ENCODE measurements around the gene SRGN. TPM values are rescaled to one million over a fixed set of nuclear protein-coding genes. Genes with fewer than 3 reads are reported as not detected.

Gene SRGN
- total and polyA plus RNA-seq, 8 donors = 4.1 to 40.0 (median 11.5) TPM

DNA sequence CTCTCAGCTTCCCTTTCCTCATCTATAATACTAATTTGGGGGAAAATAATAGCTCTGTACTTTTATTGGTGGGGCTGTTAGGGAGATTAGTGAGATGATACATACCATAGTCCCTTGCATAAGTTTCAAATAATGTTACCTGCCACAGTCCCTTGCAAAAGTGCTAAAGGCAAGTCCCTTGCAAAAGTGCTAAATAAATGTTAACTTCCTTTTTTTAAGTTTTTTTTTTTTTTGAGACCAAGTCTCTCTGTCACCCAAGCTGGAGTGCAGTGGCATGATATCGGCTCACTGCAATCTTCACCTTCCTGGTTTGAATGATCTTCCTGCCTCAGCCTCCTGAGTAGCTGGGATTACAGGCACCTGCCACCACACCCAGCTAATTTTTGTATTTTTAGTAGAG is 43.4 kb upstream of the SRGN start:
- no peak for DNase-seq
- H3K4me3 ChIP-seq = no peak overlapping the region
- H3K27me3 ChIP-seq = no peaks in the 10 kb centered on the region
- no peaks in the 10 kb centered on the region for H3K9me3 ChIP-seq
- 90 to 91% methylated on average over 1 of the region's 1 CpG for whole genome bisulfite sequencing, 2 donors
- FAIRE-seq = no peak
- ATAC-seq = no peak
- no peak for TF ChIP-seq CTCF (IDR thresholded peaks at IDR 0.05)
- peak overlapping the region in 2 of 4 donors; percentile 23 to 38 for H3K27ac ChIP-seq
- intact Hi-C loops (cut with DNase I) = no loop called here
- H3K36me3 ChIP-seq = no peaks in the 10 kb centered on the region
- no peaks in the 10 kb centered on the region for H3K4me1 ChIP-seq

GRCh38 chr10:69045441-69046300 is 42.2 kb upstream of the SRGN start:
- Histone ChIP-seq H3K36me3 (no peaks in the 10 kb centered on the region), H3K9me3 (no peaks in the 10 kb centered on the region), H3K4me3 (no peak overlapping the region), H3K27me3 (no peaks in the 10 kb centered on the region), H3K4me1 (no peaks in the 10 kb centered on the region), H3K27ac (peak overlapping the region in 2 of 4 donors; percentile 23 to 52)
- ATAC-seq = peak in 2 of 4 donors; percentile 34 to 35
- WGBS, 2 donors = 74 to 76% methylated on average over 6 of the region's 6 CpGs
- intact Hi-C loops (cut with DNase I) = no loop called here
- FAIRE-seq = no peak
- no peak for TF ChIP-seq CTCF (IDR thresholded peaks at IDR 0.05)
- DNase-seq = no peak

- ATAC-seq = no peak
- Histone ChIP-seq H3K4me1 (no peaks in the 10 kb centered on the region), H3K4me3 (no peak overlapping the region), H3K27me3 (no peaks in the 10 kb centered on the region), H3K36me3 (no peaks in the 10 kb centered on the region), H3K9me3 (no peaks in the 10 kb centered on the region), H3K27ac (peak overlapping the region in 2 of 4 donors; percentile 48 to 50)
- FAIRE-seq = no peak
- intact Hi-C loops (cut with DNase I) = no loop called here
- TF ChIP-seq CTCF (IDR thresholded peaks at IDR 0.05) = no peak
- WGBS, 2 donors = 71 to 72% methylated on average over 4 of the region's 4 CpGs
- no peak for DNase-seq
Observed at GRCh38 chr10:69047111-69047832, 40.6 kb upstream of the SRGN start.

DNA sequence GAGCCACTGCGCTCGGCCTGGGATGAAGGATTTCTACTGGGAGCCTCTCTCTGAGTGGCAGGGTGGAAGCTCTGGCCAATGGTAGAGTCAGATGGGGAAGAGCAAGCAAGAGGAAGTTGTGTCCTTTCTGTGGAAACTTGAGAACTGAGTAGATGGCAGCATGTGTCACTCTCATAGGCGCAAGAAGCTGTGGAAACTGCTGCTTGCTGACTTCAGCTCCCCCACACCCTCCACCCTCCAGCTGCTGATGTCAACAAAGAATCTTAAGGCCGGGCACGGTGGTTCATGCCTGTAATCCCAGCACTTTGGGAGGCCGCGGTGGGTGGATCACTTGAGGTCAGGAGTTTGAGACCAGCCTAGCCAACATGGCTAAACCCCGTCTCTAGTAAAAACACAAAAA is 39.8 kb upstream of the SRGN start:
- no peaks in the 10 kb centered on the region for H3K9me3 ChIP-seq
- H3K36me3 ChIP-seq = no peaks in the 10 kb centered on the region
- no peak overlapping the region for H3K4me3 ChIP-seq
- no peaks in the 10 kb centered on the region for H3K27me3 ChIP-seq
- no peaks in the 10 kb centered on the region for H3K4me1 ChIP-seq
- WGBS, 2 donors = 59 to 60% methylated on average over 8 of the region's 8 CpGs
- TF ChIP-seq CTCF (IDR thresholded peaks at IDR 0.05) = no peak
- peak in 1 of 6 donors; percentile 50 for DNase-seq
- peak overlapping the region in 2 of 4 donors; percentile 63 to 69 for H3K27ac ChIP-seq
- no peak for FAIRE-seq
- intact Hi-C loops (cut with DNase I) = no loop called here
- peak in 3 of 4 donors; percentile 34 to 66 (median 66) for ATAC-seq

All from pancreas (tissue), 10 donors.